Esophagus muscularis mucosa (tissue), 4 donors: ENCODE results near the gene OR2A12. TPM values are rescaled to one million over a fixed set of nuclear protein-coding genes. Genes with fewer than 3 reads are reported as not detected.

Experiments
- DNase-seq: peaks from one replicate; pipeline ENCODE4 v3.0.0-alpha.2; 2017; ENCODE audit errors: extremely low spot score
- H3K27ac ChIP-seq, 4 donors: fragments of 200-600 bp; sonication (generic); replicated peaks in 1 of 4; 1 replicate in 3 of 4; 2 replicates in 1 of 4; pipeline ENCODE4 v1.5.1; 2016 to 2019; ENCODE audit warnings: mild to moderate bottlenecking in 1 of 4
- H3K27me3 ChIP-seq, 4 donors: fragments of 200-600 bp; sonication (generic); one replicate each; pipeline versions ENCODE4 v1.5.1 to v1.6.0; 2016 to 2019
- H3K36me3 ChIP-seq, 4 donors: fragments of 200-600 bp; sonication (generic); one replicate each; pipeline ENCODE4 v1.5.1; 2016 to 2019
- H3K4me1 ChIP-seq, 4 donors: fragments of 200-600 bp; sonication (generic); one replicate each; pipeline ENCODE4 v1.5.1; 2016 to 2019
- H3K4me3 ChIP-seq, 4 donors: fragments of 200-600 bp; sonication (generic); 1 replicate in 2 of 4; 2 replicates in 2 of 4; pipeline ENCODE4 v1.5.1; 2016 to 2019; ENCODE audit warnings: mild to moderate bottlenecking in 4 of 4, moderate library complexity in 1 of 4
- H3K9me3 ChIP-seq, 4 donors: fragments of 200-600 bp; sonication (generic); 1 replicate in 3 of 4; 2 replicates in 1 of 4; pipeline ENCODE4 v1.5.1; 2016 to 2019
- CTCF ChIP-seq, 3 experiments: fragments of 200-600 bp in 2 of 3; fragments of 450-650 bp in 1 of 3; sonication (generic) in 2 of 3; IDR thresholded peaks; one replicate each; pipeline ENCODE4 v1.5.1; 2017 to 2019; ENCODE audit warnings: antibody characterized with exemption in 3 of 3, mild to moderate bottlenecking in 2 of 3, moderate library complexity in 1 of 3
- EP300 ChIP-seq: sonication (generic); formaldehyde crosslinking; IDR thresholded peaks from one replicate; pipeline ENCODE4 v1.6.1; 2017; ENCODE audit warnings: antibody characterized with exemption
- POLR2A ChIP-seq: fragments of 450-650 bp; IDR thresholded peaks from one replicate; pipeline ENCODE4 v1.6.1; 2017; ENCODE audit warnings: antibody characterized with exemption, moderate library complexity, mild to moderate bottlenecking, low read depth
- POLR2AphosphoS5 ChIP-seq, 2 donors: sonication (generic); formaldehyde crosslinking; IDR thresholded peaks; one replicate each; pipeline ENCODE4 v1.6.1; 2017; ENCODE audit warnings: antibody characterized with exemption in 2 of 2
- WGBS: methylation state at CpG from one replicate; pipeline ENCODE4 v1.1.5; 2018; 5-methylcytosine and 5-hydroxymethylcytosine counted together
- intact Hi-C: fragments of 100-400 bp; cut with DNase I; formaldehyde crosslinking; loops from one replicate; pipeline ENCODE4 v1.15.1; 2023
- total RNA-seq, 4 donors: library from RNA; depleted of rRNA; stranded (reverse); fragments of >200 nt; gene quantifications; one replicate each; pipeline versions ENCODE4 v1.1.0 to v1.2.1, GENCODE V29; 2016

OR2A12 gene
- total RNA-seq, 4 donors from 2014 or later: not detected

- WGBS: 90% methylated on average over 1 of the region's 1 CpG
- Histone ChIP-seq H3K36me3 (no peaks in the 10 kb centered on the region), H3K27ac (no peak overlapping the region), H3K9me3 (no peaks in the 10 kb centered on the region), H3K27me3 (peaks cover 0 to 4% (median 0%) of the 10 kb centered on the region in 4 donors), H3K4me3 (no peak overlapping the region), H3K4me1 (no peaks in the 10 kb centered on the region)
- intact Hi-C loops: no loop called here
- TF ChIP-seq POLR2A (no peak), CTCF (IDR thresholded peaks at IDR 0.05) (no peak), EP300 (no peak), POLR2AphosphoS5 (IDR thresholded peaks at IDR 0.05) (no peak)
- DNase-seq: no peak
Observed at GRCh38 chr7:144134116-144134515, 48.0 kb downstream of the OR2A12 start.

GRCh38 chr7:144137501-144137900, 51.4 kb downstream of the OR2A12 start:
- Histone ChIP-seq H3K4me1 (no peaks in the 10 kb centered on the region), H3K36me3 (no peaks in the 10 kb centered on the region), H3K27me3 (no peaks in the 10 kb centered on the region), H3K4me3 (no peak overlapping the region), H3K27ac (no peak overlapping the region), H3K9me3 (no peaks in the 10 kb centered on the region)
- WGBS: 95% methylated on average over 1 of the region's 1 CpG
- TF ChIP-seq CTCF (IDR thresholded peaks at IDR 0.05) (no peak), POLR2AphosphoS5 (IDR thresholded peaks at IDR 0.05) (no peak), EP300 (no peak), POLR2A (no peak)
- intact Hi-C loops: no loop called here
- DNase-seq: no peak

DNA sequence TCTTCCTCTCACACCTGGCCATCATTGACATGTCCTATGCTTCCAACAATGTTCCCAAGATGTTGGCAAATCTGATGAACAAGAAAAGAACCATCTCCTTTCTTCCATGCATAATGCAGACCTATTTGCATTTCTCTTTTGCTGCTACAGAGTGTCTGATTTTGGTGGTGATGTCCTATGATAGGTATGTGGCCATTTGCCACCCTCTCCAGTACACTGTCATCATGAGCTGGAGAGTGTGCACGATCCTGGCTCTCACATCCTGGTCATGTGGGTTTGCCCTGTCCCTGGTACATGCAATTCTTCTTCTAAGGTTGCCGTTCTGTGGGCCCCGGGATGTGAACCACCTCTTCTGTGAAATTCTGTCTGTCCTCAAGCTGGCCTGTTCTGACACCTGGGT, 56.1 kb downstream of the OR2A12 start:
- no peak overlapping the region for H3K4me3 ChIP-seq
- TF ChIP-seq POLR2A (no peak), POLR2AphosphoS5 (IDR thresholded peaks at IDR 0.05) (no peak), CTCF (IDR thresholded peaks at IDR 0.05) (no peak), EP300 (no peak)
- intact Hi-C loops: no loop called here
- peaks cover 0 to 11% (median 2%) of the 10 kb centered on the region in 4 donors for H3K9me3 ChIP-seq
- H3K36me3 ChIP-seq: no peaks in the 10 kb centered on the region
- WGBS: 91% methylated on average over 3 of the region's 3 CpGs
- no peaks in the 10 kb centered on the region for H3K27me3 ChIP-seq
- no peak overlapping the region for H3K27ac ChIP-seq
- no peak for DNase-seq
- no peaks in the 10 kb centered on the region for H3K4me1 ChIP-seq

- no peak for DNase-seq
- no peak overlapping the region for H3K27ac ChIP-seq
- 96% methylated on average over 3 of the region's 3 CpGs for WGBS
- H3K4me1 ChIP-seq: no peaks in the 10 kb centered on the region
- no peak overlapping the region for H3K4me3 ChIP-seq
- intact Hi-C loops: no loop called here
- TF ChIP-seq POLR2AphosphoS5 (IDR thresholded peaks at IDR 0.05): no peak
- TF ChIP-seq POLR2A: no peak
- no peak for TF ChIP-seq EP300
- no peak for TF ChIP-seq CTCF (IDR thresholded peaks at IDR 0.05)
- peaks cover 0 to 34% (median 22%) of the 10 kb centered on the region in 4 donors for H3K9me3 ChIP-seq
- no peaks in the 10 kb centered on the region for H3K27me3 ChIP-seq
- no peaks in the 10 kb centered on the region for H3K36me3 ChIP-seq
Observed at GRCh38 chr7:144144426-144144825, 58.3 kb downstream of the OR2A12 start.

GRCh38 chr7:144148224-144148827, 62.2 kb downstream of the OR2A12 start:
- H3K36me3 ChIP-seq: no peaks in the 10 kb centered on the region
- peaks cover 0 to 47% (median 35%) of the 10 kb centered on the region in 4 donors for H3K9me3 ChIP-seq
- DNase-seq: no peak
- H3K4me1 ChIP-seq: no peaks in the 10 kb centered on the region
- intact Hi-C loops: no loop called here
- 72% methylated on average over 2 of the region's 2 CpGs for WGBS
- H3K4me3 ChIP-seq: no peak overlapping the region
- H3K27me3 ChIP-seq: no peaks in the 10 kb centered on the region
- TF ChIP-seq EP300 (no peak), POLR2A (no peak), POLR2AphosphoS5 (IDR thresholded peaks at IDR 0.05) (no peak), CTCF (IDR thresholded peaks at IDR 0.05) (no peak)
- no peak overlapping the region for H3K27ac ChIP-seq
